Activated CD8-positive, alpha-beta T cell treated with anti-CD3 and anti-CD28 coated beads for 36 hours (primary cell): ENCODE results near the gene STXBP6. TPM values are rescaled to one million over a fixed set of nuclear protein-coding genes. Genes with fewer than 3 reads are reported as not detected.
"Not testable (repeated sequence)": the region's sequence is repeated elsewhere in the genome, so short reads cannot be mapped to it uniquely, and the experiment has no call there.

Experiments used
- ATAC-seq: fragments of 200-7000 bp; cut with Tn5 transposase; one replicate; pipeline ENCODE4 v1.10.0; 2021; ENCODE audit warnings: mild to moderate bottlenecking, moderate library complexity
- CTCF ChIA-PET: fragments of 350-600 bp; sonication (Branson Sonifier 250); formaldehyde crosslinking; loops from one replicate; lab custom pipeline; 2021; ENCODE audit warnings: antibody characterized with exemption; lab: Charles Lee
- POLR2A ChIA-PET: fragments of 350-600 bp; sonication (Branson Sonifier 250); formaldehyde crosslinking; loops from one replicate; lab custom pipeline; 2021; ENCODE audit warnings: antibody characterized with exemption; lab: Charles Lee
- DNase-seq: peaks from one replicate; pipeline ENCODE4 v3.0.0-alpha.2; 2020
- H3K27ac Mint-ChIP-seq: one replicate; pipeline ENCODE4 v1.8.0; 2021; ENCODE audit warnings: mild to moderate bottlenecking, mixed read lengths
- H3K27me3 Mint-ChIP-seq: one replicate; pipeline ENCODE4 v1.8.0; 2021; ENCODE audit warnings: mixed read lengths
- H3K36me3 Mint-ChIP-seq: one replicate; pipeline ENCODE4 v1.8.0; 2021; ENCODE audit warnings: low read depth, mixed read lengths
- H3K4me1 Mint-ChIP-seq: one replicate; pipeline ENCODE4 v1.8.0; 2021; ENCODE audit warnings: low read depth, mixed read lengths
- H3K4me3 Mint-ChIP-seq: one replicate; pipeline ENCODE4 v1.8.0; 2021; ENCODE audit warnings: mild to moderate bottlenecking, moderate library complexity, mixed read lengths
- H3K9me3 Mint-ChIP-seq: one replicate; pipeline ENCODE4 v1.8.0; 2021; ENCODE audit warnings: mixed read lengths
- intact Hi-C: fragments of 100-400 bp; cut with micrococcal nuclease; formaldehyde crosslinking; loops from one replicate; pipeline ENCODE4 v1.10.0; 2022
- total RNA-seq, 2 experiments: library from RNA; stranded (reverse); gene quantifications; one replicate each; pipeline ENCODE4 v1.2.3, GENCODE V29; 2021
- TF ChIP-seq, protein P1 (sequence below): fragments of 200-600 bp; IDR thresholded peaks from one replicate; pipeline ENCODE4 v1.8.0; 2022; ENCODE audit warnings: antibody characterized with exemption, mild to moderate bottlenecking

The STXBP6 gene
- total RNA-seq, 2 experiments from 2014 or later = not detected

DNA sequence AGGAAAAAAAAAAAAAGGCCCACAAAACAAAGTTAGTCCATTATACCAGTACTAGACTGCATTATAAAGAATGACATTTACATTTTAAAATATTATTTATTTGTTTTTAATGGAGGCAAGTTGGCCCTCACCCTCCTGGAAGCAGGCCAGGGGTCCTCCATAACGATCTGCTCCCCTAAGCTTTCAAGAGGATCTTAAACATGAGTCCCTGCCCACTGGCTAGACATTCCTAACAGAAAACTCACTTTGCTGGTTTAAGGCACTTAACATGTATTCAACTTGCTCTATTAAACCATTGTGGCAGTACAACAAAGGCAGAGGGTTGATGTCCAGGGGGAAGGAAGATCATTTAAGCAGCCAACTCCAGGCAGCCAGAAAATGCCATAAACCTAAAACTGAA is 111.4 kb downstream of the STXBP6 start:
- TF ChIP-seq, protein P1, sequence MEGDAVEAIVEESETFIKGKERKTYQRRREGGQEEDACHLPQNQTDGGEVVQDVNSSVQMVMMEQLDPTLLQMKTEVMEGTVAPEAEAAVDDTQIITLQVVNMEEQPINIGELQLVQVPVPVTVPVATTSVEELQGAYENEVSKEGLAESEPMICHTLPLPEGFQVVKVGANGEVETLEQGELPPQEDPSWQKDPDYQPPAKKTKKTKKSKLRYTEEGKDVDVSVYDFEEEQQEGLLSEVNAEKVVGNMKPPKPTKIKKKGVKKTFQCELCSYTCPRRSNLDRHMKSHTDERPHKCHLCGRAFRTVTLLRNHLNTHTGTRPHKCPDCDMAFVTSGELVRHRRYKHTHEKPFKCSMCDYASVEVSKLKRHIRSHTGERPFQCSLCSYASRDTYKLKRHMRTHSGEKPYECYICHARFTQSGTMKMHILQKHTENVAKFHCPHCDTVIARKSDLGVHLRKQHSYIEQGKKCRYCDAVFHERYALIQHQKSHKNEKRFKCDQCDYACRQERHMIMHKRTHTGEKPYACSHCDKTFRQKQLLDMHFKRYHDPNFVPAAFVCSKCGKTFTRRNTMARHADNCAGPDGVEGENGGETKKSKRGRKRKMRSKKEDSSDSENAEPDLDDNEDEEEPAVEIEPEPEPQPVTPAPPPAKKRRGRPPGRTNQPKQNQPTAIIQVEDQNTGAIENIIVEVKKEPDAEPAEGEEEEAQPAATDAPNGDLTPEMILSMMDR = no peak
- H3K9me3 Mint-ChIP-seq = no peaks in the 10 kb centered on the region
- intact Hi-C loops = no loop called here
- DNase-seq (no peak), ATAC-seq (no peak)
- no peaks in the 10 kb centered on the region for H3K36me3 Mint-ChIP-seq
- H3K27ac Mint-ChIP-seq = no peak overlapping the region
- H3K4me3 Mint-ChIP-seq = no peak overlapping the region
- ChIA-PET CTCF (no interaction called here), POLR2A (no interaction called here)
- peaks cover 2% of the 10 kb centered on the region for H3K27me3 Mint-ChIP-seq
- no peaks in the 10 kb centered on the region for H3K4me1 Mint-ChIP-seq

DNA sequence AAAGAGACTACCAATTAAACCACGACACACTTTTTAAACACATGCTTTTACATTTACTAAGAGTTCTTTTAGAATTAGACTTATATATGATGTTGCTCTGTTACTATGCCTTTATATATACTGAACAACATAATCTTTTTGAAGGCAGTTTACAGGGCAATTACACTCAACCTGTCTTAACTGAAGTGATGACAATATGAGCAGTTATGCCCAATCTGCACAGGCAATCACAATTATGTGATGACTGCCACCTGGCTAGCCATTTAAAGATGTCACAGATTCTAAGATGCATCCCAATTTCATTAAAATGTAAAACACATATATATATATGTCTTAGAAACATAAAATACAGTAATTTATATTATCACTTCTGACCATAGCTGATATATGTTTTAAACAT is 112.6 kb downstream of the STXBP6 start:
- Mint-ChIP-seq H3K4me3 (no peak overlapping the region), H3K36me3 (no peaks in the 10 kb centered on the region), H3K27me3 (peaks cover 7% of the 10 kb centered on the region), H3K27ac (no peak overlapping the region), H3K4me1 (no peaks in the 10 kb centered on the region), H3K9me3 (no peaks in the 10 kb centered on the region)
- no peak for ATAC-seq
- CTCF ChIA-PET = no interaction called here
- POLR2A ChIA-PET = no interaction called here
- TF ChIP-seq, protein P1 = no peak
- no peak for DNase-seq
- intact Hi-C loops = no loop called here

DNA sequence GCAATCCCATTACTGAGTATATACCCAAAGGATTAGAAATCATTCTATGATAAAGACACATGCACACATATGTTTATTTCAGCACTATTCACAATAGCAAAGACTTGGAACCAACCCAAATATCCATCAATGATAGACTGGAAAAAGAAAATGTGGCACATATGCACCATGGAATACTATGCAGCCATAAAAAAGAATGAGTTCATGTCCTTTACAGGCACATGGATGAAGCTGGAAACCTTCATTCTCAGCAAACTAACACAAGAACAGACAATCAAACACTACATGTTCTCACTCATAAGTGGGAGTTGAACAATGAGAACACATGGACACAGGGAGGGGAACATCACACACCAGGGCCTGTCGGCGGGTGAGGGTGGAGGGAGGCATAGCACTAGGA is 113.2 kb downstream of the STXBP6 start:
- ATAC-seq, H3K36me3 Mint-ChIP-seq, DNase-seq, H3K27ac Mint-ChIP-seq, H3K4me1 Mint-ChIP-seq, H3K4me3 Mint-ChIP-seq, H3K27me3 Mint-ChIP-seq, CTCF ChIA-PET, intact Hi-C loops, POLR2A ChIA-PET, H3K9me3 Mint-ChIP-seq: not testable (repeated sequence)

DNA sequence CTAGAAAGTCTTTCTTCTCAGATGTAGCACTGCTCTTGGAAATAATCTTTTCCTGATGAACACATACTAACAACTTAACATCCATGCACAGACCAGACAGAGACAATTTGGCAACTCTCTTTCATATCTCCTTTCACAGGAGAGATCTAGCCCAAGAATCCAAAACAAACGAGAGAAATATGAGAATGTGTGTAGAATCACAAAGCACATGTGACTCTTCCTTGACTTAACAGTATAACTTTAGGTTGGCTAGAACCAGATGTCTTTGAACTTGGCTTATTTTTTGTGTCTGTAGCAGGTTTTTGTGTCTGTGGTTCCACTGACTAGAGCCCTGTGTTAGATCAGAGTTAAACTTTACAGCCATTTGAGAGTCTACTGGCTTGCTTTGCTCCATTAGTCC is 114.2 kb downstream of the STXBP6 start:
- TF ChIP-seq, protein P1 = no peak
- POLR2A ChIA-PET = no interaction called here
- CTCF ChIA-PET = no interaction called here
- no peak for ATAC-seq
- H3K27ac Mint-ChIP-seq = no peak overlapping the region
- DNase-seq = no peak
- no peaks in the 10 kb centered on the region for H3K4me1 Mint-ChIP-seq
- no peak overlapping the region for H3K4me3 Mint-ChIP-seq
- no peaks in the 10 kb centered on the region for H3K9me3 Mint-ChIP-seq
- H3K36me3 Mint-ChIP-seq = no peaks in the 10 kb centered on the region
- H3K27me3 Mint-ChIP-seq = peaks cover 12% of the 10 kb centered on the region
- intact Hi-C loops = no loop called here

DNA sequence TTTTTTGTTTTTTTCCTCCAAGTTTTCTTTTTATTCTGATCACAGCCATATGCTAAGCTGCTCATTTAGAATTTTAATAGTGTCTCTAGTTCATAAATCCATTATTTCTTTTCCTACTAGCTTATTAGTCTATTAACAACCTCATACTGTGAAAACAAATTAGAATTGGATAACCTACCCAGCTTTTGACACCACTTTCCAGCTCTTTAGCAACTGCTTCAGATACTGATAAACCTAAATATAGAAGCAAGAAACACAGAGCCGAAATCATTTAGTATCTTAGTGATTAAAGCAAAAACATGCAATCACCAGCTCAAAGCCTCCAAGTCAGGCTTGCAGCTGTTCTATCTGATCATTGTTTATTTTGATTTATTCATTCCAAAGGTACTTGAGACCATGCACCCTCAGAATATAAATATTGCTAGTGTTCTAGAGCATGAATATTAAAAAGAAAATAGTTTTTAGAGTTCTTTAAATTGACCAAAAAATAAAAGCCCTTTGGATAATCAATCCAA is 121.5 kb downstream of the STXBP6 start:
- peaks cover 16% of the 10 kb centered on the region for H3K27me3 Mint-ChIP-seq
- TF ChIP-seq, protein P1 = no peak
- H3K9me3 Mint-ChIP-seq = no peaks in the 10 kb centered on the region
- H3K27ac Mint-ChIP-seq = no peak overlapping the region
- DNase-seq (no peak), ATAC-seq (no peak)
- H3K4me3 Mint-ChIP-seq = no peak overlapping the region
- no peaks in the 10 kb centered on the region for H3K4me1 Mint-ChIP-seq
- POLR2A ChIA-PET = no interaction called here
- CTCF ChIA-PET = no interaction called here
- H3K36me3 Mint-ChIP-seq = no peaks in the 10 kb centered on the region
- intact Hi-C loops = no loop called here

DNA sequence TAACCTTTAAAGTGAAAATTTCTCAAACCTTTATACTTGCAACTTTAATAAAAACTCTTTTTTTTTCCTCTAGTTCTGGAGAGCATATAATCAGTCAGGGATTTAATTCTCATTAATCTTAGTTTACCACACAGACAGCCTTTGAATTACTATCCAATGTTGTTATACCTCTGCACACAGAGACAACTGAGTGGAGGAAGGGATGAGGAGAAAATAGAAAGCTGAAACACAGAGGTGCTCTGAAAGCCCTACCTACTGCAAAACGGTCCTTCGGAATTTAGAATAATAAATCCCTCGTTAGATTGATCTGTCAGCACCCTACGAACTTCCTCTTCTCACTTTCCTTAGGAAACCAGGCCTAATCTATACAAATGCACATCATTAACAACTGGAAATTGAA is 122.1 kb downstream of the STXBP6 start:
- Mint-ChIP-seq H3K4me3 (no peak overlapping the region), H3K4me1 (no peaks in the 10 kb centered on the region), H3K27me3 (peaks cover 15% of the 10 kb centered on the region), H3K27ac (no peak overlapping the region), H3K36me3 (no peaks in the 10 kb centered on the region), H3K9me3 (no peaks in the 10 kb centered on the region)
- TF ChIP-seq, protein P1 = no peak
- ChIA-PET POLR2A (no interaction called here), CTCF (no interaction called here)
- intact Hi-C loops = no loop called here
- DNase-seq (no peak), ATAC-seq (no peak)
